GM18867 (cell line): ENCODE measurements around the gene CHD6.

ENCODE experiments used
- ATAC-seq: cut with Tn5 transposase; IDR thresholded peaks from one replicate; pipeline ENCODE4 v1.9.1; 2021; ENCODE audit warnings: mild to moderate bottlenecking, moderate library complexity; ENCODE audit not compliant: unreplicated experiment

Gene CHD6

GRCh38 chr20:41356951-41357350 lies 261.2 kb downstream of the CHD6 start:
- no peak for ATAC-seq

- no peak for ATAC-seq
These were observed 262.5 kb downstream of the CHD6 start for GRCh38 chr20:41355598-41356203.

- ATAC-seq, result no peak
These were observed 263.0 kb downstream of the CHD6 start for GRCh38 chr20:41355192-41355591.

- no peak for ATAC-seq
These were observed 264.6 kb downstream of the CHD6 start for GRCh38 chr20:41353530-41353929.

- no peak for ATAC-seq
These were observed 265.5 kb downstream of the CHD6 start for GRCh38 chr20:41352666-41353065.

- no peak for ATAC-seq
These were observed 266.1 kb downstream of the CHD6 start for GRCh38 chr20:41352106-41352505.
